ENCODE measurements around the gene RENBP. TPM values are rescaled to one million over a fixed set of nuclear protein-coding genes. Genes with fewer than 3 reads are reported as not detected.

The RENBP gene
- total RNA-seq, 1 experiment from 2014 or later, result 0.75 TPM

- Histone ChIP-seq H3K36me3 (ENCODE audit: control insufficient read depth, insufficient read depth, low read length) (no peaks in the 10 kb centered on the region; the same call in 1 of the 2 replicates), H3K4me1 (no peaks in the 10 kb centered on the region), H3K27me3 (replicated peaks; ENCODE audit: control insufficient read depth, insufficient read depth, low read length) (no peaks in the 10 kb centered on the region), H3K9me3 (no peaks in the 10 kb centered on the region), H3K4me3 (ENCODE audit: low read depth, low read length) (no peak overlapping the region)
- DNase-seq, result peak; percentile 83 to 86
- no peak overlapping the region for H3K27ac Mint-ChIP-seq (ENCODE audit: unreplicated experiment)
- H3K9me3 Mint-ChIP-seq (ENCODE audit: unreplicated experiment), result no peaks in the 10 kb centered on the region
- CTCF ChIA-PET, result interaction anchor here (0.6 to 2.2 kb wide), 10 partner anchors 9 to 231 kb away, joined by 3 to 37 read pairs (median 4); partner anchors contain the start of genes ARHGAP4, IDH3G, NAA10 and SSR4
- peaks cover 55% of the 10 kb centered on the region for H3K36me3 Mint-ChIP-seq (ENCODE audit: insufficient read depth, unreplicated experiment)
- no peaks in the 10 kb centered on the region for H3K27me3 Mint-ChIP-seq (ENCODE audit: insufficient read depth, unreplicated experiment)
- TF ChIP-seq, protein P1, sequence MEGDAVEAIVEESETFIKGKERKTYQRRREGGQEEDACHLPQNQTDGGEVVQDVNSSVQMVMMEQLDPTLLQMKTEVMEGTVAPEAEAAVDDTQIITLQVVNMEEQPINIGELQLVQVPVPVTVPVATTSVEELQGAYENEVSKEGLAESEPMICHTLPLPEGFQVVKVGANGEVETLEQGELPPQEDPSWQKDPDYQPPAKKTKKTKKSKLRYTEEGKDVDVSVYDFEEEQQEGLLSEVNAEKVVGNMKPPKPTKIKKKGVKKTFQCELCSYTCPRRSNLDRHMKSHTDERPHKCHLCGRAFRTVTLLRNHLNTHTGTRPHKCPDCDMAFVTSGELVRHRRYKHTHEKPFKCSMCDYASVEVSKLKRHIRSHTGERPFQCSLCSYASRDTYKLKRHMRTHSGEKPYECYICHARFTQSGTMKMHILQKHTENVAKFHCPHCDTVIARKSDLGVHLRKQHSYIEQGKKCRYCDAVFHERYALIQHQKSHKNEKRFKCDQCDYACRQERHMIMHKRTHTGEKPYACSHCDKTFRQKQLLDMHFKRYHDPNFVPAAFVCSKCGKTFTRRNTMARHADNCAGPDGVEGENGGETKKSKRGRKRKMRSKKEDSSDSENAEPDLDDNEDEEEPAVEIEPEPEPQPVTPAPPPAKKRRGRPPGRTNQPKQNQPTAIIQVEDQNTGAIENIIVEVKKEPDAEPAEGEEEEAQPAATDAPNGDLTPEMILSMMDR (IDR thresholded peaks at IDR 0.05; ENCODE audit: insufficient read depth in 1 of 2, low read depth in 1 of 2, low read length in 1 of 2, severe bottlenecking in 1 of 2, unreplicated experiment in 1 of 2), result peak; percentile 81 to 88
- POLR2A ChIA-PET, result interaction anchor here (1.0 kb wide), 1 partner anchor 19 kb away, joined by 4 read pairs; no protein-coding TSS in a partner anchor
- H3K4me3 Mint-ChIP-seq (ENCODE audit: unreplicated experiment), result no peak overlapping the region
- BruUV-seq (replicated peaks), result no TSS peak
- intact Hi-C loops (cut with micrococcal nuclease; ENCODE audit: unreplicated experiment), result loop anchor here (1.0 kb wide), 3 partner anchors 19 to 183 kb away; partner anchors contain the start of gene PLXNB3
- H3K4me1 Mint-ChIP-seq (ENCODE audit: low read depth, unreplicated experiment), result no peaks in the 10 kb centered on the region
Observed at GRCh38 chrX:153947009-153947769, 2.7 kb upstream of the RENBP start.

DNA sequence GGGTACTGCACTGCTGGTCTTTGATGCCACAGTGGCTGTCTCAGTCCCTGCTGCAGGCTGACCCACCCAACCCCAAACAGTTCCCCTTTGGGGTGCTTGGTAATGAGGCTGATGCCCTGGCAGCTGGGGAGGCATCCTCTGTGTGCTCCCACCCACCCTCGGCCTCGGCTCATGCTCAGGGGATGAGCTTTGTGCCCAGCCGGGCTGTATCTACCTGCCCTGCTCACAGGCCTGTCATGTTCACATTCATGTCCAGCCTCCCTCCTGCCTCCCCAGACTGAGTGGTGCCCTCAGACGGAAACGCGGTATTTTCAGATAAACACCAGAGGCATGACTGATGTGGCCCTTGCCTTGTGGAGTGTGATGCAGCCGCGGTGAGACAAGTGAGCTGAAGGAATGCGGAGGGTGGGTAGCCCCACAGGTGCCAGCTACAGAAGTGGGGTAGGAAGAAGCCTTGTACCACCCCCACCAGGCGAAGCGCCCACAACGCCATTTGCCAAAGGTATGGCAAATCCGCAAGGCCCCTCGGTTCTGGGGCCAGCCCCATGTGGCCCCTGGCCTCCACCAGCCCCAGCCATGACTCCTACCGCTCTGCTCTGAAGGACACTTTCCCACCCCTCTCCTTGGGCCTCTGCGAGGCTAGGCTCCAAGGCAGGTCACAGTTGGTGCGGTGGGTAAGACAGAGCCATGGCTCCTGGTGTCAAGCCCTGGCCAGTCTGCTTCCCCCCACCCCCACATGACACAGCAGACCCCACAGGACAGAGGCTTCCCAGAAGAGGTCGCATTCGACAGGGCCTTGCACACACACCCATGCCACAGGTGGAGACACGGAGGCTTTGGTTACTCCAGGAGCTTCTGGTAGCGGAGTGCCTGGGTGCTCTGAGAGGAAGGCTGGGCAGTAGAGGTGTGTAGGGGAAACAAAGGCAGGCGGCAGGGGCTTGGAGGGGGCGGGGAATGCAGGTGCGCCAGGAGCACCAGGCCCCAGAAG lies 1.8 kb upstream of the RENBP start:
- Mint-ChIP-seq H3K4me1 (ENCODE audit: low read depth, unreplicated experiment) (no peaks in the 10 kb centered on the region), H3K36me3 (ENCODE audit: insufficient read depth, unreplicated experiment) (peaks cover 50% of the 10 kb centered on the region), H3K27me3 (ENCODE audit: insufficient read depth, unreplicated experiment) (no peaks in the 10 kb centered on the region), H3K4me3 (ENCODE audit: unreplicated experiment) (no peak overlapping the region), H3K9me3 (ENCODE audit: unreplicated experiment) (no peaks in the 10 kb centered on the region), H3K27ac (ENCODE audit: unreplicated experiment) (no peak overlapping the region)
- BruUV-seq (replicated peaks), result no TSS peak
- H3K27me3 ChIP-seq (replicated peaks; ENCODE audit: control insufficient read depth, insufficient read depth, low read length), result no peaks in the 10 kb centered on the region
- ChIA-PET POLR2A (no interaction called here), CTCF (interaction anchor here (0.6 to 2.2 kb wide), 5 partner anchors 10 to 181 kb away, joined by 3 to 37 read pairs (median 3); partner anchors contain the start of gene ARHGAP4)
- H3K9me3 ChIP-seq, result no peaks in the 10 kb centered on the region
- DNase-seq, result no peak
- no peaks in the 10 kb centered on the region; the same call in 1 of the 2 replicates for H3K36me3 ChIP-seq (ENCODE audit: control insufficient read depth, insufficient read depth, low read length)
- TF ChIP-seq, protein P1 (IDR thresholded peaks at IDR 0.05; ENCODE audit: insufficient read depth in 1 of 2, low read depth in 1 of 2, low read length in 1 of 2, severe bottlenecking in 1 of 2, unreplicated experiment in 1 of 2), result no peak
- intact Hi-C loops (cut with micrococcal nuclease; ENCODE audit: unreplicated experiment), result no loop called here
- H3K4me3 ChIP-seq (ENCODE audit: low read depth, low read length), result no peak overlapping the region
- H3K4me1 ChIP-seq, result no peaks in the 10 kb centered on the region

DNA sequence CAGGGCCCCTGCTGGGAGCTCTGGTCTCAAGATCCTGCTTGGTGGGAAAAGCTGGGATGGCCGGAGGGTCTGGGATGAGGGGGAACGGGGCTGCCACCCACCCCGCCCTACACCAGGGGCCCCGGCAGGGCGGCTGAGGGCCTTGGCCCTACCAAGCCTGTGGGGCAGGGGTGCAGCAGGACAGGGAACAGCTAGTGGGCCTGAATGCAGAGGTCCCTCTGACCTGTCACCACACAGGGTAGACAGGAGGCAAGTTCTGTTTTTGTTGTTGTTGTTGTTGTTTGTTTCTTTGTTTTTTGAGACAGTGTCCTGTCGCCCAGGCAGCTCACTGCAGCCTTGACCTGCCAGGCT lies 332 bp upstream of the RENBP start:
- no peaks in the 10 kb centered on the region for H3K27me3 ChIP-seq (replicated peaks; ENCODE audit: control insufficient read depth, insufficient read depth, low read length)
- no TSS peak for BruUV-seq (replicated peaks)
- Mint-ChIP-seq H3K36me3 (ENCODE audit: insufficient read depth, unreplicated experiment) (peaks cover 36% of the 10 kb centered on the region), H3K27ac (ENCODE audit: unreplicated experiment) (no peak overlapping the region), H3K4me3 (ENCODE audit: unreplicated experiment) (no peak overlapping the region), H3K9me3 (ENCODE audit: unreplicated experiment) (no peaks in the 10 kb centered on the region), H3K4me1 (ENCODE audit: low read depth, unreplicated experiment) (peaks cover 5% of the 10 kb centered on the region), H3K27me3 (ENCODE audit: insufficient read depth, unreplicated experiment) (no peaks in the 10 kb centered on the region)
- CTCF ChIA-PET, result interaction anchor here (0.6 kb wide), 1 partner anchor 41 kb away, joined by 3 read pairs; no protein-coding TSS in a partner anchor
- H3K9me3 ChIP-seq, result no peaks in the 10 kb centered on the region
- no peak for DNase-seq
- H3K4me1 ChIP-seq, result 0 out of 2 replicates have a peak, but pooled peaks cover 6% of the 10 kb centered on the region
- intact Hi-C loops (cut with micrococcal nuclease; ENCODE audit: unreplicated experiment), result no loop called here
- POLR2A ChIA-PET, result interaction anchor here (0.6 kb wide), 1 partner anchor 18 kb away, joined by 4 read pairs; no protein-coding TSS in a partner anchor
- H3K4me3 ChIP-seq (ENCODE audit: low read depth, low read length), result no peak overlapping the region
- TF ChIP-seq, protein P1 (IDR thresholded peaks at IDR 0.05; ENCODE audit: insufficient read depth in 1 of 2, low read depth in 1 of 2, low read length in 1 of 2, severe bottlenecking in 1 of 2, unreplicated experiment in 1 of 2), result no peak
- H3K36me3 ChIP-seq (ENCODE audit: control insufficient read depth, insufficient read depth, low read length), result no peaks in the 10 kb centered on the region; the same call in 1 of the 2 replicates

Data from Caco-2 (cell line).